HCT116 (cell line): Measurements from ENCODE around the gene POFUT2.

Experiments
- CEBPB ChIP-seq: IDR thresholded peaks from 2 replicates; pipeline ENCODE4 v1.6.1; 2012; ENCODE audit warnings: low read depth
- EZH2 ChIP-seq: fragments of 200-600 bp; sonication (generic); IDR thresholded peaks from 2 replicates; pipeline ENCODE4 v1.6.1; 2017; ENCODE audit warnings: antibody characterized with exemption, mixed run types
- JUND ChIP-seq: IDR thresholded peaks from 2 replicates; pipeline ENCODE4 v1.6.1; 2012
- RAD21 ChIP-seq: IDR thresholded peaks from 2 replicates; pipeline ENCODE4 v1.6.1; 2012; ENCODE audit warnings: low read depth, mild to moderate bottlenecking
- SP1 ChIP-seq: IDR thresholded peaks from 2 replicates; pipeline ENCODE4 v1.6.1; 2012; ENCODE audit warnings: low read depth
- SRF ChIP-seq: IDR thresholded peaks from 2 replicates; pipeline ENCODE4 v1.6.1; 2012; ENCODE audit warnings: low read depth
- TCF7L2 ChIP-seq: IDR thresholded peaks from 2 replicates; pipeline ENCODE4 v1.7.0; 2011; ENCODE audit warnings: borderline replicate concordance, inconsistent platforms; ENCODE audit not compliant: insufficient read depth, insufficient read length; ENCODE audit errors: extremely low read depth
- YY1 ChIP-seq: IDR thresholded peaks from 2 replicates; pipeline ENCODE4 v1.6.1; 2011; ENCODE audit warnings: low read length, low read depth, moderate library complexity, mild to moderate bottlenecking; ENCODE audit not compliant: insufficient replicate concordance; ENCODE audit errors: extremely low read depth
- ZNF274 ChIP-seq: fragments of 200-500 bp; sonication (Bioruptor generic); IDR thresholded peaks from 2 replicates; pipeline ENCODE4 v1.6.1; 2014; ENCODE audit warnings: mild to moderate bottlenecking, low read depth, low read length, inconsistent platforms
- TF ChIP-seq, protein P1 (sequence below), 3 experiments: fragments of 200-600 bp in 1 of 3; sonication (generic) in 1 of 3; IDR thresholded peaks in 2 of 3; conservative IDR thresholded peaks in 1 of 3; 2 replicates each; pipeline ENCODE4 v1.5.1; 2012 to 2017; ENCODE audit warnings: low read depth in 2 of 3, low read length in 2 of 3, antibody characterized with exemption in 1 of 3, borderline replicate concordance in 1 of 3, control low read depth in 1 of 3, mild to moderate bottlenecking in 1 of 3, mixed read lengths in 1 of 3, mixed run types in 1 of 3, moderate library complexity in 1 of 3; ENCODE audit not compliant: insufficient read depth in 1 of 3
- TF ChIP-seq, protein P2 (sequence below): IDR thresholded peaks from 2 replicates; pipeline ENCODE4 v1.6.1; 2012; ENCODE audit warnings: low read depth
- TF ChIP-seq, protein P3 (sequence below): IDR thresholded peaks from 2 replicates; pipeline ENCODE4 v1.6.1; 2012

DNA sequence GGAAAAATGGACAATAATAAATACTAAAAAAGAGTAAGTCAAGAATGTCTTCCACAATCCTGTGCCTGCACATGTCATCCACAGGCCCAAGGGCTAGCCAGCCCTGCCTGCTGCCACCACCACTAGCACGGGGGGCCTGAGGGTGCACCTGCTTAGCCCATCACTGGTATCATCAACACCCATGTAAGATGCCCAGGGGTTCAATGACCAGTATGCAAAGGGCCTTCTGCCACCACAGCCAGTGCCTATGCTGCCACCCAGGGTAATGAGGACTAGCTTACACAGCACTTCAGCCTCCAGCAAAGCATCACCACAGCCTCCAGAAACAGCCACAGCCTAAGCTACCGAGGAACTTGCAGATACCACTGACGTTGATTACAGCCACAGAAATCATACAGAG is 46.3 kb downstream of the POFUT2 start:
- TF ChIP-seq RAD21: no peak
- TF ChIP-seq, protein P1, sequence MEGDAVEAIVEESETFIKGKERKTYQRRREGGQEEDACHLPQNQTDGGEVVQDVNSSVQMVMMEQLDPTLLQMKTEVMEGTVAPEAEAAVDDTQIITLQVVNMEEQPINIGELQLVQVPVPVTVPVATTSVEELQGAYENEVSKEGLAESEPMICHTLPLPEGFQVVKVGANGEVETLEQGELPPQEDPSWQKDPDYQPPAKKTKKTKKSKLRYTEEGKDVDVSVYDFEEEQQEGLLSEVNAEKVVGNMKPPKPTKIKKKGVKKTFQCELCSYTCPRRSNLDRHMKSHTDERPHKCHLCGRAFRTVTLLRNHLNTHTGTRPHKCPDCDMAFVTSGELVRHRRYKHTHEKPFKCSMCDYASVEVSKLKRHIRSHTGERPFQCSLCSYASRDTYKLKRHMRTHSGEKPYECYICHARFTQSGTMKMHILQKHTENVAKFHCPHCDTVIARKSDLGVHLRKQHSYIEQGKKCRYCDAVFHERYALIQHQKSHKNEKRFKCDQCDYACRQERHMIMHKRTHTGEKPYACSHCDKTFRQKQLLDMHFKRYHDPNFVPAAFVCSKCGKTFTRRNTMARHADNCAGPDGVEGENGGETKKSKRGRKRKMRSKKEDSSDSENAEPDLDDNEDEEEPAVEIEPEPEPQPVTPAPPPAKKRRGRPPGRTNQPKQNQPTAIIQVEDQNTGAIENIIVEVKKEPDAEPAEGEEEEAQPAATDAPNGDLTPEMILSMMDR (IDR thresholded peaks at IDR 0.05 in 2 of 3, conservative IDR thresholded peaks at IDR 0.05 in 1 of 3; ENCODE audit: borderline replicate concordance in 1 of 3, insufficient read depth in 1 of 3, low read depth in 2 of 3, low read length in 2 of 3): no peak
- no peak for TF ChIP-seq CEBPB
- TF ChIP-seq YY1: no peak
- TF ChIP-seq, protein P2, sequence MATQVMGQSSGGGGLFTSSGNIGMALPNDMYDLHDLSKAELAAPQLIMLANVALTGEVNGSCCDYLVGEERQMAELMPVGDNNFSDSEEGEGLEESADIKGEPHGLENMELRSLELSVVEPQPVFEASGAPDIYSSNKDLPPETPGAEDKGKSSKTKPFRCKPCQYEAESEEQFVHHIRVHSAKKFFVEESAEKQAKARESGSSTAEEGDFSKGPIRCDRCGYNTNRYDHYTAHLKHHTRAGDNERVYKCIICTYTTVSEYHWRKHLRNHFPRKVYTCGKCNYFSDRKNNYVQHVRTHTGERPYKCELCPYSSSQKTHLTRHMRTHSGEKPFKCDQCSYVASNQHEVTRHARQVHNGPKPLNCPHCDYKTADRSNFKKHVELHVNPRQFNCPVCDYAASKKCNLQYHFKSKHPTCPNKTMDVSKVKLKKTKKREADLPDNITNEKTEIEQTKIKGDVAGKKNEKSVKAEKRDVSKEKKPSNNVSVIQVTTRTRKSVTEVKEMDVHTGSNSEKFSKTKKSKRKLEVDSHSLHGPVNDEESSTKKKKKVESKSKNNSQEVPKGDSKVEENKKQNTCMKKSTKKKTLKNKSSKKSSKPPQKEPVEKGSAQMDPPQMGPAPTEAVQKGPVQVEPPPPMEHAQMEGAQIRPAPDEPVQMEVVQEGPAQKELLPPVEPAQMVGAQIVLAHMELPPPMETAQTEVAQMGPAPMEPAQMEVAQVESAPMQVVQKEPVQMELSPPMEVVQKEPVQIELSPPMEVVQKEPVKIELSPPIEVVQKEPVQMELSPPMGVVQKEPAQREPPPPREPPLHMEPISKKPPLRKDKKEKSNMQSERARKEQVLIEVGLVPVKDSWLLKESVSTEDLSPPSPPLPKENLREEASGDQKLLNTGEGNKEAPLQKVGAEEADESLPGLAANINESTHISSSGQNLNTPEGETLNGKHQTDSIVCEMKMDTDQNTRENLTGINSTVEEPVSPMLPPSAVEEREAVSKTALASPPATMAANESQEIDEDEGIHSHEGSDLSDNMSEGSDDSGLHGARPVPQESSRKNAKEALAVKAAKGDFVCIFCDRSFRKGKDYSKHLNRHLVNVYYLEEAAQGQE: no peak
- TF ChIP-seq, protein P3, sequence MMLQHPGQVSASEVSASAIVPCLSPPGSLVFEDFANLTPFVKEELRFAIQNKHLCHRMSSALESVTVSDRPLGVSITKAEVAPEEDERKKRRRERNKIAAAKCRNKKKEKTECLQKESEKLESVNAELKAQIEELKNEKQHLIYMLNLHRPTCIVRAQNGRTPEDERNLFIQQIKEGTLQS: no peak
- TF ChIP-seq SRF: no peak
- no peak for TF ChIP-seq ZNF274
- TF ChIP-seq TCF7L2: no peak
- TF ChIP-seq EZH2: no peak
- TF ChIP-seq JUND: no peak
- TF ChIP-seq SP1: no peak
